ENCODE measurements around the gene NGEF.

NGEF gene

GRCh38 chr2:232997749-232998665 lies 15.0 kb downstream of the NGEF start:
- TF ChIP-seq CTCF (conservative IDR thresholded peaks at IDR 0.05) (no peak), ZFX (IDR thresholded peaks at IDR 0.05) (no peak)
- H3K27ac ChIP-seq, result no peak overlapping the region

GRCh38 chr2:232994446-232994845 lies 18.6 kb downstream of the NGEF start:
- no peak for TF ChIP-seq ZFX (IDR thresholded peaks at IDR 0.05)
- TF ChIP-seq CTCF (conservative IDR thresholded peaks at IDR 0.05), result no peak
- H3K27ac ChIP-seq, result no peak overlapping the region

GRCh38 chr2:232993231-232993821 lies 19.7 kb downstream of the NGEF start:
- TF ChIP-seq CTCF (conservative IDR thresholded peaks at IDR 0.05) (no peak), ZFX (IDR thresholded peaks at IDR 0.05) (no peak)
- H3K27ac ChIP-seq, result no peak overlapping the region

- H3K27ac ChIP-seq, result no peak overlapping the region
- TF ChIP-seq CTCF (conservative IDR thresholded peaks at IDR 0.05), result no peak
- no peak for TF ChIP-seq ZFX (IDR thresholded peaks at IDR 0.05)
These were observed 26.9 kb downstream of the NGEF start for GRCh38 chr2:232986155-232986554.

- H3K27ac ChIP-seq, result no peak overlapping the region
These were observed 28.4 kb downstream of the NGEF start for GRCh38 chr2:232984451-232985207.

GRCh38 chr2:232983669-232984140 lies 29.4 kb downstream of the NGEF start:
- H3K27ac ChIP-seq, result no peak overlapping the region
- no peak for TF ChIP-seq CTCF (conservative IDR thresholded peaks at IDR 0.05)
- no peak for TF ChIP-seq ZFX (IDR thresholded peaks at IDR 0.05)

More at GRCh38 chr2:232984451-232985207, 28.4 kb downstream of the NGEF start:
- TF ChIP-seq CTCF (conservative IDR thresholded peaks at IDR 0.05) (no peak), ZFX (IDR thresholded peaks at IDR 0.05) (no peak)
